Subcutaneous abdominal adipose tissue (tissue), 5 donors: ENCODE measurements around the gene CASP2.
"Not testable (repeated sequence)": the region's sequence is repeated elsewhere in the genome, so short reads cannot be mapped to it uniquely, and the experiment has no call there.

ENCODE experiments used
- H3K27ac ChIP-seq: one replicate; pipeline ENCODE4 v1.7.0; 2013; ENCODE audit warnings: low read depth, mild to moderate bottlenecking, inconsistent platforms, low read length, moderate library complexity
- H3K27me3 ChIP-seq, 5 donors: one replicate each; pipeline ENCODE4 v1.7.0; 2013; ENCODE audit warnings: low read length in 5 of 5, inconsistent platforms in 1 of 5; ENCODE audit not compliant: control insufficient read depth in 5 of 5, insufficient read depth in 4 of 5
- H3K36me3 ChIP-seq, 5 donors: one replicate each; pipeline ENCODE4 v1.7.0; 2013; ENCODE audit warnings: low read length in 5 of 5; ENCODE audit not compliant: control insufficient read depth in 5 of 5, insufficient read depth in 5 of 5
- H3K4me1 ChIP-seq, 5 donors: one replicate each; pipeline ENCODE4 v1.7.0; 2013; ENCODE audit warnings: low read length in 5 of 5, mild to moderate bottlenecking in 3 of 5, moderate library complexity in 1 of 5; ENCODE audit not compliant: control insufficient read depth in 5 of 5, insufficient read depth in 5 of 5
- H3K4me3 ChIP-seq, 5 donors: one replicate each; pipeline ENCODE4 v1.7.0; 2013; ENCODE audit warnings: low read length in 5 of 5, low read depth in 1 of 5
- H3K9ac ChIP-seq, 5 donors: one replicate each; pipeline ENCODE4 v1.7.0; 2013; ENCODE audit warnings: low read length in 5 of 5, mild to moderate bottlenecking in 4 of 5, moderate library complexity in 3 of 5
- H3K9me3 ChIP-seq, 5 donors: one replicate each; pipeline ENCODE4 v1.7.0; 2013; ENCODE audit warnings: low read length in 5 of 5; ENCODE audit not compliant: control insufficient read depth in 5 of 5
- donor health status: healthy.
- donor health status: healthy.
- donor health status: healthy.
- donor health status: healthy.
- donor health status: healthy.

CASP2 gene

GRCh38 chr7:143263266-143264195, 24.6 kb upstream of the CASP2 start, which contains the start of gene GSTK1:
Gene GSTK1 (plus strand): TSS chr7:143263441. CDS start chr7:143263514, 73 bp downstream.
- Histone ChIP-seq H3K36me3 (peaks cover 9 to 32% (median 22%) of the 10 kb centered on the region in 5 donors), H3K9ac (peak within 1 kb of the TSS; percentile 89 to 94 (median 91)), H3K4me1 (peaks cover 2 to 24% (median 21%) of the 10 kb centered on the region in 5 donors), H3K27ac (peak within 1 kb of the TSS; percentile 94), H3K27me3 (no peaks in the 10 kb centered on the region), H3K4me3 (peak within 1 kb of the TSS; percentile 92 to 96 (median 95)), H3K9me3 (no peaks in the 10 kb centered on the region)

DNA sequence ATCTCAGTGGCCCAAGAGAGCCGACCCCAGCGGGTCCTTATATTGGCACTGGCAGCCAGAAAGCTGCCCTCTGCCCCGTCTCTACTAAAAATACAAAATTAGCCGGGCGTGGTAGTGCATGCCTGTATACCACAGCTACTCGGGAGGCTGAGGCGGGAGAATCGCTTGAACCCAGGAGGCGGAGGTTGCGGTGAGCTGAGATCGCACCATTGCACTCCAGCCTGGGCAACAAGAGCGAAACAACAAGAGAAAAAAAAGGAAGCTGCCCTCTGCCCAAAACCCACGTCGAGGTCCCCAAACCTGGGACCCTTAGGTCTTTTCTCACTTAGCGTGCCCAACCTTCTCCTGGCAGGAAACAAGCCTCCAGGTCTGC, 24.0 kb upstream of the CASP2 start:
- H3K9ac ChIP-seq = peak overlapping the region in 4 of 5 donors; percentile 89 to 92 (median 90)
- H3K36me3 ChIP-seq = peaks cover 11 to 39% (median 28%) of the 10 kb centered on the region in 5 donors
- H3K27ac ChIP-seq = peak overlapping the region; percentile 94
- H3K27me3 ChIP-seq, H3K9me3 ChIP-seq: not testable (repeated sequence)
- H3K4me1 ChIP-seq = peaks cover 2 to 24% (median 21%) of the 10 kb centered on the region in 5 donors
- H3K4me3 ChIP-seq = peak overlapping the region; percentile 92 to 96 (median 95)

DNA sequence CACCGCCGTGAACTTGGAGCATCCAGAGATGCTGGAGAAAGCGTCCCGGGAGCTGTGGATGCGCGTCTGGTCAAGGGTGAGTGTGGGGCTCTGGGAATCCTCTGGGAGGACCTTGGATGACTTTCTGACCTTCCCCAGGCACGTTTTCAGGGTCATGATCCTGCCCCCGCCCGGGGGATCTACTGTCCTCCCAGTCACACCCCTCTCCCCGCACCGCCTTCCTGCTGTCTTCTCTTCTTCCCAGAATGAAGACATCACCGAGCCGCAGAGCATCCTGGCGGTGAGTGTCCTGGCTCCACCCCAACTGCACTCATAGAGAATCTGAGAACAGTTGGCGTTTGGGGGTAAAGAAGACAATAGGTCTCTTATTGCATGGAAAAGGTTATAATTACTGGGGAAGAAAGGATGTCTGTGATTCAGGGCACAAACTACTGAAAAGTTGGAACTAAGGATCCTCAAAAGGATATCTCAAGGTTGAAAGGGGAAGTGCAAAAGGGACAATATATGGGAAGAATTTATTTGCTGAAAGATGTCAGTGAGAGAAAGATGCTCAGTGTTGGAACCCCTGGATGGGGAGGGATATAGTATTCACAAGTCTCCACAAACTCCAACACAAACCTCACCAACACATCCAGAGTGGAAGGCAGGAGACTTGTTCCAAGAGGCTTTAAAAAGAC, 23.0 kb upstream of the CASP2 start:
- H3K4me1 ChIP-seq = peaks cover 2 to 24% (median 21%) of the 10 kb centered on the region in 5 donors
- H3K9me3 ChIP-seq = no peaks in the 10 kb centered on the region
- peaks cover 11 to 45% (median 38%) of the 10 kb centered on the region in 5 donors for H3K36me3 ChIP-seq
- H3K27ac ChIP-seq = peak overlapping the region; percentile 94
- H3K27me3 ChIP-seq = no peaks in the 10 kb centered on the region
- peak overlapping the region in 4 of 5 donors; percentile 7 to 96 (median 94) for H3K4me3 ChIP-seq
- peak overlapping the region in 2 of 5 donors; percentile 23 to 92 for H3K9ac ChIP-seq

DNA sequence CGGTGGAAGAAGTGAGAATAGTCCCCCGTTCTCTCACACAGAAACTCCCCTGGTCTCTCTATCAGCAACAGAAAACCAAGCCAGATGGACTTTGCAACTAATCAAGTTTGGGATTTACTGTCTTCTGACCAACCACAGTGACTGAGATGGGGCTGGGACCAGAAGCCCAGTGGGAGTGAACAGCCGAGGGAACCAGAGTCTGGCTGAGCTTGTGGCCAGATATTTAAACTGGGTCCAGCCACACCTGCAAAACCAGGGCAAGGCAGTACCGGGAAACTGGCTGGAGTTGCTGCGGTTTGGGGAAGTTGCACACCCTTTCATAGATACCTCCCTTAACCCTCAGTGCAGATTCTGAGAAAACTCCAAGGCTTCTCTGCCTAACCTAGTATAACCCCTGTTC, 18.9 kb upstream of the CASP2 start:
- Histone ChIP-seq H3K27ac (no peak overlapping the region), H3K4me1 (peaks cover 2 to 12% (median 11%) of the 10 kb centered on the region in 5 donors), H3K27me3 (no peaks in the 10 kb centered on the region), H3K9me3 (no peaks in the 10 kb centered on the region), H3K4me3 (no peak overlapping the region), H3K9ac (no peak overlapping the region), H3K36me3 (peaks cover 11 to 45% (median 38%) of the 10 kb centered on the region in 5 donors)

DNA sequence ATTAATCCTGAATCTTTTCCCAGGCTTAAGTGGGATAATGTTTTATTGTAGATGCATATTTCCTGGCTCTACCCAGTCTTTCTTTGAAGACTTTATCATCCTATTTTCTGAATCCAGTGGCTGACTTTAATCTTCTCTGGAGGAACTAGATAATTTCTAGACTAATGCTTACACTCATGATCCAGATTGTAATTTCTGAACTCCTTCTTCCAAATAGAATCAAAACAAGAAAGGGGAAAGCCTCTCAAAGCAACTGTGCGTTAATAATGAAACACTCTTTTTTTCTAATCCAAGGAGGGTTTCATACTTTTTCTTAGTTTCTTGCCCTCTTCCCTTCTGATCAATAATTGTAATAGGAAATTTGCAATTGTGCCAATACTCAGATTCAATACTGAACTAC, 16.9 kb upstream of the CASP2 start:
- no peaks in the 10 kb centered on the region for H3K27me3 ChIP-seq
- H3K9me3 ChIP-seq = no peaks in the 10 kb centered on the region
- H3K9ac ChIP-seq = no peak overlapping the region
- no peaks in the 10 kb centered on the region for H3K4me1 ChIP-seq
- no peak overlapping the region for H3K27ac ChIP-seq
- H3K36me3 ChIP-seq = peaks cover 10 to 36% (median 33%) of the 10 kb centered on the region in 5 donors
- H3K4me3 ChIP-seq = no peak overlapping the region

DNA sequence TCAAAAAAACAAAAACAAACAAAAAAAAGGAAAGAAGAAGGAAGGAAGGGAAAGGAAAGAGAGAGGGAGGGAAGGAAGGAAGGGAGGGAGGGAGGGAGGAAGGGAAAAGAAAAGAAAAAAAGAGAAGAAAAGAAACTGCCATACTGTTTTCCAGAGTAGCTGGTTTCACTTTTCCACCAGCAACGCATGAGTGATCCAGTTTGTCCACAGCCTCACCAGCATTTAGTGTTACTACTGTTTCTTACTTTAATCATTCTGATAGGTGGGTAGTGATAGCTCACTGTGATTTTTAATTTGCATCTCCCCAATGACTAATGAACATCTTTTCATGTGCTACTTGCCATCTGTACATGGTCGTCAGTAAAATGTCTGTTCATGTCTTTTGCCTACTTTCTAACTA, 15.3 kb upstream of the CASP2 start:
- Histone ChIP-seq H3K9me3 (no peaks in the 10 kb centered on the region), H3K4me1 (no peaks in the 10 kb centered on the region), H3K27ac (no peak overlapping the region), H3K4me3 (no peak overlapping the region), H3K36me3 (peaks cover 3 to 24% (median 20%) of the 10 kb centered on the region in 5 donors), H3K27me3 (no peaks in the 10 kb centered on the region), H3K9ac (no peak overlapping the region)

DNA sequence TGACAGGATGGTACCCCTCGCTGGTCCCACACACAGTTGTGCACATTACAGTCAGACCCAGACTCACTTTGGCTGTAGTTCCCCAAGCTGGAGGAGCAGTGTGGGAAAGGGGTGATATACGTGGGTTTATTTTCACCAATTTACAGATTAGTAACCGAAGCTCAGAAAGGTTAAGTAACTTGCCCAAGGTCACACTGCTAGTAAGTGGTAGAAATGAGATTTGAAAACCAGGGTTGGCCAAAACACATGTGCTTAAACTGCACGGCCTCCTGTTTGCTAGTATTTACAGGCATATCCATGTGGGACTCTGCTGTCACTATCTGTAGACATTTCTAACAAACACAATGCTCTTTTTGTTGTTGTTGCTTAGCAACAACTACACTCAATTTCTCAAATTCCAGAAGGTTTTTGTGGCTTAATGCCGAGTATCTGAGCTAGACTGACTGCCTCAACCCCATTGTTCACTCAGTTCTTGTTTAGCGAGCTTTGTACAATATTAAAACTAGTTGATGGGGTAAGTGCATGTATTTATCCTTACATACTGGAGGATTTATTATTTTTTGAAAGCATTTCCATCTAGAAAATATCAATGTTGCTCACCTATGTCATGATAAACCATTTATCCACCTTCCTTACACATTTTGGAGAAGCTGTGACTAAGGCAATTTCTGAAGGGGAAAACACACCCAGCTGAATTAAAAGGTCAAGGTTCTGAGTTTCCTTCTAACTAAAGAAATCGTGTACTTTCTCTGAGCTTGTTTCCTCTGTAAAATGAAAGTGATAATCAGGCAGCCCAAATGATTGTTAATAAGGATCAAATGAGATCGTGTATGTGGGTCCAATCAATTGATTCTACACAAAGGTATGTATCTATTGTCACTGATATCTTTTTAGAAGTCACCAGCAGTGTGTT, 8.7 kb upstream of the CASP2 start:
- H3K9ac ChIP-seq = peak overlapping the region in 3 of 5 donors; percentile 33 to 41 (median 35)
- peak overlapping the region; percentile 75 for H3K27ac ChIP-seq

DNA sequence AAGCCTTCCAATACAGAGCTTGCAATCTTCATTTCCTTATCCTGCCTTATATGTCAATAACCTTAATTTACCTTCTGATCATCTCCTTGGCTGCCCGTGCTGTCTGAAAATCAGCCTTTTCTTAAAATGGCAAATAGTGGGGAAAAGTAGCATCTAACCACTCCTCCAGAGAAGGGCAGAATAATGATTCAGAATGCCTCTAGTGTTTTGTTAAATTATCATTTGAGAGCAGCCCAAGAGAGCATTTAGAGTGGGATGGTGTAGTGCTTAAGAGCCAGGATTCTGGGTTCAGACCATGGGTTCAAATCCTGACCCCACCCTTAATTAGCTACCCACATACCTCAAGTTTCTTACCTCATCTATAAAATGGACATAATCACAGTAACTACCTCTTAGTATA, 8.0 kb upstream of the CASP2 start:
- Histone ChIP-seq H3K4me1 (peaks cover 6 to 43% (median 33%) of the 10 kb centered on the region in 5 donors), H3K9me3 (no peaks in the 10 kb centered on the region), H3K27me3 (no peaks in the 10 kb centered on the region), H3K27ac (peak overlapping the region; percentile 75), H3K4me3 (peak overlapping the region in 1 of 5 donors; percentile 5), H3K36me3 (no peaks in the 10 kb centered on the region), H3K9ac (no peak overlapping the region)

More for the DNA sequence above, 8.7 kb upstream of the CASP2 start:
- Histone ChIP-seq H3K36me3 (no peaks in the 10 kb centered on the region), H3K4me3 (peak overlapping the region in 1 of 5 donors; percentile 5), H3K27me3 (no peaks in the 10 kb centered on the region), H3K9me3 (no peaks in the 10 kb centered on the region), H3K4me1 (peaks cover 6 to 36% (median 26%) of the 10 kb centered on the region in 5 donors)

- no peaks in the 10 kb centered on the region for H3K9me3 ChIP-seq
- no peak overlapping the region for H3K9ac ChIP-seq
- no peaks in the 10 kb centered on the region for H3K27me3 ChIP-seq
- H3K36me3 ChIP-seq = no peaks in the 10 kb centered on the region
- H3K4me3 ChIP-seq = no peak overlapping the region
- peaks cover 8 to 47% (median 37%) of the 10 kb centered on the region in 5 donors for H3K4me1 ChIP-seq
- peak overlapping the region; percentile 75 for H3K27ac ChIP-seq
These were observed 7.6 kb upstream of the CASP2 start for GRCh38 chr7:143280566-143280965.
